ENCODE measurements around the gene CHST12. TPM values are rescaled to one million over a fixed set of nuclear protein-coding genes. Genes with fewer than 3 reads are reported as not detected.

The CHST12 gene
- total and polyA plus RNA-seq, 4 experiments from 2014 or later: 11.6 to 30.7 (median 26.0) TPM

- Mint-ChIP-seq H3K36me3 (peaks cover 12 to 24% of the 10 kb centered on the region in 2 donors), H3K9me3 (no peaks in the 10 kb centered on the region), H3K27me3 (no peaks in the 10 kb centered on the region), H3K4me1 (peaks cover 0 to 8% (median 2%) of the 10 kb centered on the region in 4 donors), H3K27ac (peak overlapping the region in 2 of 7 donors; percentile 2 to 54), H3K4me3 (no peak overlapping the region)
- ChIA-PET POLR2A (ENCODE audit: partially characterized antibody) (no interaction called here), CTCF (ENCODE audit: partially characterized antibody) (interaction anchor here (0.7 kb wide), 1 partner anchor 28 kb away, joined by 5 read pairs; no protein-coding TSS in a partner anchor)
- Histone ChIP-seq H3K4me1 (ENCODE audit: insufficient read depth, low read length) (no peaks in the 10 kb centered on the region), H3K36me3 (ENCODE audit: insufficient read depth, low read length) (peaks cover under 1% of the 10 kb centered on the region), H3K27ac (ENCODE audit: low read depth, low read length) (no peak overlapping the region), H3K27me3 (ENCODE audit: insufficient read depth, low read length) (no peaks in the 10 kb centered on the region), H3K9me3 (ENCODE audit: control insufficient read depth in 1 of 2, low read length in 2 of 2) (no peaks in the 10 kb centered on the region), H3K4me3 (ENCODE audit: low read length in 2 of 2) (no peak overlapping the region)
- intact Hi-C loops (cut with micrococcal nuclease): no loop called here
- DNase-seq: no peak
These were observed 38.1 kb downstream of the CHST12 start for GRCh38 chr7:2441430-2442058.

- Mint-ChIP-seq H3K27ac (no peak overlapping the region), H3K36me3 (peaks cover 6 to 14% of the 10 kb centered on the region in 2 donors), H3K4me3 (no peak overlapping the region), H3K4me1 (peaks cover 0 to 8% (median 2%) of the 10 kb centered on the region in 4 donors), H3K9me3 (no peaks in the 10 kb centered on the region), H3K27me3 (no peaks in the 10 kb centered on the region)
- Histone ChIP-seq H3K27me3 (ENCODE audit: insufficient read depth, low read length) (no peaks in the 10 kb centered on the region), H3K4me1 (ENCODE audit: insufficient read depth, low read length) (no peaks in the 10 kb centered on the region), H3K27ac (ENCODE audit: low read depth, low read length) (no peak overlapping the region), H3K36me3 (ENCODE audit: insufficient read depth, low read length) (no peaks in the 10 kb centered on the region), H3K4me3 (ENCODE audit: low read length in 2 of 2) (no peak overlapping the region), H3K9me3 (ENCODE audit: control insufficient read depth in 1 of 2, low read length in 2 of 2) (no peaks in the 10 kb centered on the region)
- POLR2A ChIA-PET (ENCODE audit: partially characterized antibody): no interaction called here
- DNase-seq: no peak
- CTCF ChIA-PET (ENCODE audit: partially characterized antibody): interaction anchor here (1.1 kb wide), 1 partner anchor 8 kb away, joined by 3 read pairs; no protein-coding TSS in a partner anchor
- intact Hi-C loops (cut with micrococcal nuclease): no loop called here
These were observed 40.1 kb downstream of the CHST12 start for GRCh38 chr7:2443491-2443890.

GRCh38 chr7:2444476-2444875 lies 41.1 kb downstream of the CHST12 start:
- no peaks in the 10 kb centered on the region for H3K36me3 ChIP-seq (ENCODE audit: insufficient read depth, low read length)
- H3K9me3 ChIP-seq (ENCODE audit: control insufficient read depth in 1 of 2, low read length in 2 of 2): no peaks in the 10 kb centered on the region
- intact Hi-C loops (cut with micrococcal nuclease): no loop called here
- Mint-ChIP-seq H3K27ac (no peak overlapping the region), H3K9me3 (no peaks in the 10 kb centered on the region), H3K27me3 (no peaks in the 10 kb centered on the region), H3K36me3 (peaks cover 0 to 12% of the 10 kb centered on the region in 2 donors), H3K4me1 (peaks cover 0 to 8% (median 2%) of the 10 kb centered on the region in 4 donors), H3K4me3 (no peak overlapping the region)
- H3K4me3 ChIP-seq (ENCODE audit: low read length in 2 of 2): no peak overlapping the region
- DNase-seq: no peak
- ChIA-PET POLR2A (ENCODE audit: partially characterized antibody) (no interaction called here), CTCF (ENCODE audit: partially characterized antibody) (no interaction called here)
- H3K27ac ChIP-seq (ENCODE audit: low read depth, low read length): no peak overlapping the region
- H3K4me1 ChIP-seq (ENCODE audit: insufficient read depth, low read length): no peaks in the 10 kb centered on the region
- no peaks in the 10 kb centered on the region for H3K27me3 ChIP-seq (ENCODE audit: insufficient read depth, low read length)

- no peak overlapping the region for H3K27ac ChIP-seq (ENCODE audit: low read depth, low read length)
- no peak overlapping the region for H3K4me3 ChIP-seq (ENCODE audit: low read length in 2 of 2)
- no peaks in the 10 kb centered on the region for H3K4me1 ChIP-seq (ENCODE audit: insufficient read depth, low read length)
- peaks cover 0 to 10% of the 10 kb centered on the region in 2 donors for H3K36me3 Mint-ChIP-seq
- POLR2A ChIA-PET (ENCODE audit: partially characterized antibody): no interaction called here
- intact Hi-C loops (cut with micrococcal nuclease): no loop called here
- no peaks in the 10 kb centered on the region for H3K9me3 ChIP-seq (ENCODE audit: control insufficient read depth in 1 of 2, low read length in 2 of 2)
- H3K27ac Mint-ChIP-seq: peak overlapping the region in 2 of 7 donors; percentile 10 to 23
- H3K27me3 Mint-ChIP-seq: no peaks in the 10 kb centered on the region
- peaks cover 0 to 7% (median 2%) of the 10 kb centered on the region in 4 donors for H3K4me1 Mint-ChIP-seq
- no peaks in the 10 kb centered on the region for H3K36me3 ChIP-seq (ENCODE audit: insufficient read depth, low read length)
- DNase-seq: no peak
- CTCF ChIA-PET (ENCODE audit: partially characterized antibody): no interaction called here
- no peaks in the 10 kb centered on the region for H3K9me3 Mint-ChIP-seq
- no peaks in the 10 kb centered on the region for H3K27me3 ChIP-seq (ENCODE audit: insufficient read depth, low read length)
- no peak overlapping the region for H3K4me3 Mint-ChIP-seq
These were observed 41.6 kb downstream of the CHST12 start for GRCh38 chr7:2445047-2445446.

- H3K27me3 Mint-ChIP-seq: no peaks in the 10 kb centered on the region
- Histone ChIP-seq H3K9me3 (ENCODE audit: control insufficient read depth in 1 of 2, low read length in 2 of 2) (no peaks in the 10 kb centered on the region), H3K27me3 (ENCODE audit: insufficient read depth, low read length) (no peaks in the 10 kb centered on the region), H3K27ac (ENCODE audit: low read depth, low read length) (no peak overlapping the region), H3K4me1 (ENCODE audit: insufficient read depth, low read length) (no peaks in the 10 kb centered on the region), H3K36me3 (ENCODE audit: insufficient read depth, low read length) (no peaks in the 10 kb centered on the region), H3K4me3 (ENCODE audit: low read length in 2 of 2) (no peak overlapping the region)
- intact Hi-C loops (cut with micrococcal nuclease): no loop called here
- H3K27ac Mint-ChIP-seq: peak overlapping the region in 1 of 7 donors; percentile 53
- H3K9me3 Mint-ChIP-seq: no peaks in the 10 kb centered on the region
- H3K4me3 Mint-ChIP-seq: no peak overlapping the region
- H3K4me1 Mint-ChIP-seq: peaks cover 0 to under 1% (median under 1%) of the 10 kb centered on the region in 4 donors
- POLR2A ChIA-PET (ENCODE audit: partially characterized antibody): no interaction called here
- H3K36me3 Mint-ChIP-seq: peaks cover 0 to 5% of the 10 kb centered on the region in 2 donors
- CTCF ChIA-PET (ENCODE audit: partially characterized antibody): no interaction called here
- DNase-seq: no peak
These were observed 42.6 kb downstream of the CHST12 start for GRCh38 chr7:2445898-2446555.

GRCh38 chr7:2446676-2447075 lies 43.3 kb downstream of the CHST12 start:
- no peak for DNase-seq
- POLR2A ChIA-PET (ENCODE audit: partially characterized antibody): no interaction called here
- Mint-ChIP-seq H3K27ac (peak overlapping the region in 1 of 7 donors; percentile 53), H3K4me3 (no peak overlapping the region), H3K4me1 (peaks cover 0 to 5% (median 2%) of the 10 kb centered on the region in 4 donors), H3K9me3 (no peaks in the 10 kb centered on the region), H3K36me3 (peaks cover 0 to 5% of the 10 kb centered on the region in 2 donors), H3K27me3 (no peaks in the 10 kb centered on the region)
- Histone ChIP-seq H3K27me3 (ENCODE audit: insufficient read depth, low read length) (no peaks in the 10 kb centered on the region), H3K36me3 (ENCODE audit: insufficient read depth, low read length) (no peaks in the 10 kb centered on the region), H3K4me3 (ENCODE audit: low read length in 2 of 2) (no peak overlapping the region), H3K9me3 (ENCODE audit: control insufficient read depth in 1 of 2, low read length in 2 of 2) (no peaks in the 10 kb centered on the region), H3K27ac (ENCODE audit: low read depth, low read length) (no peak overlapping the region), H3K4me1 (ENCODE audit: insufficient read depth, low read length) (peaks cover 5% of the 10 kb centered on the region)
- CTCF ChIA-PET (ENCODE audit: partially characterized antibody): interaction anchor here (1.1 kb wide), 1 partner anchor 264 kb away, joined by 3 read pairs; no protein-coding TSS in a partner anchor
- intact Hi-C loops (cut with micrococcal nuclease): no loop called here
